Measurements from ENCODE around the gene SNTG2.

Gene SNTG2

DNA sequence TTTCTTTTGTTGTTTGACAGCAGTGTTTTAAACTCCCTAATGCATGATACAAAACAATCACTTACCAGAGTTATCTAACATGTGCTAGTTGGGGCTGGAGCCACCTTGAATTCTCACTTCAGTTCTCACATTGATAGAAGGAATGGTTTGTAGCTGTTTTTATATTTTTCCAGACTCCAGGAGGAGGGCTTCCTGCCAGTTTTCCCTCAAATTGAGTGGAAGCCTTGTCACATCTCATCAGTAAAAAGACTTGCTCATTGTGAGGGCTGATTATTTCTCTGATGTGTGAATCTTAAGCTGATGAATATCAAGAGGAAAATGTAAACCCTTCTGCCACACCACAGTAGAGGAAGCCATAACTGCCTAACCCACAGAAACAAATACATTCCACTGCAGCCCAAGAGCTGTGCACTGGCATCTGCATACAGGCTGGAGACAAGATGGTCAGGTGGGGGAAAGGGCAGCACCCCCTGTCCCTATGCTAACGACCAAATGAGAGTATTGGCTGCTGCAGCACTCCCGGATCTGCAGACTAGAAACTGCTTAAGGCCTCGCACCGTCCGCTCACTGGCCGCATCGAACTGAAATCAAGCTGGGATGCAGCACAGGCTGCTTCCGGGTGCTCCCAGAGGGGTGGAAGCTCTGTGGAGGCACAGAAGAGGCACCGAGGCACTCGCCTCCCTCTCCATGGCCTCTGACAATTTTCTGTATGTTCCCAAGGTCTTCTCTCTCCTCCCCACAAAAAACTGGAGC is 388.9 kb downstream of the SNTG2 start:
- Histone ChIP-seq H3K36me3 (ENCODE audit: control insufficient read depth, low read length) (no peaks in the 10 kb centered on the region), H4K20me1 (ENCODE audit: control insufficient read depth, insufficient read depth, low read depth, low read length) (no peaks in the 10 kb centered on the region), H3F3A (ENCODE audit: control insufficient read depth, insufficient read depth) (no peaks in the 10 kb centered on the region), H3K9me2 (replicated peaks; ENCODE audit: control insufficient read depth, low read length) (no peaks in the 10 kb centered on the region), H3K27me3 (ENCODE audit: control insufficient read depth, low read length) (no peaks in the 10 kb centered on the region), H3K9me3 (ENCODE audit: control insufficient read depth, insufficient read depth, low read length) (no peaks in the 10 kb centered on the region), H3K4me3 (ENCODE audit: low read length) (no peak overlapping the region), H3K4me1 (ENCODE audit: control insufficient read depth, low read length) (no peaks in the 10 kb centered on the region), H3K79me2 (ENCODE audit: control insufficient read depth, low read length) (no peaks in the 10 kb centered on the region), H3K4me2 (ENCODE audit: low read length) (no peak overlapping the region), H3K27ac (ENCODE audit: low read depth, low read length) (no peak overlapping the region)
- no peak for TF ChIP-seq CTCF (IDR thresholded peaks at IDR 0.05; ENCODE audit: low read depth, low read length, poor library complexity, severe bottlenecking)
- no peak for TF ChIP-seq EZH2phosphoT487 (IDR thresholded peaks at IDR 0.05; ENCODE audit: borderline replicate concordance, low read length)

GRCh38 chr2:1340141-1340512 is 389.5 kb downstream of the SNTG2 start:
- no peaks in the 10 kb centered on the region for H3F3A ChIP-seq (ENCODE audit: control insufficient read depth, insufficient read depth)
- H3K79me2 ChIP-seq (ENCODE audit: control insufficient read depth, low read length): no peaks in the 10 kb centered on the region
- TF ChIP-seq CTCF (IDR thresholded peaks at IDR 0.05; ENCODE audit: low read depth, low read length, poor library complexity, severe bottlenecking): no peak
- TF ChIP-seq EZH2phosphoT487 (IDR thresholded peaks at IDR 0.05; ENCODE audit: borderline replicate concordance, low read length): no peak
- no peaks in the 10 kb centered on the region for H3K9me3 ChIP-seq (ENCODE audit: control insufficient read depth, insufficient read depth, low read length)
- H3K27me3 ChIP-seq (ENCODE audit: control insufficient read depth, low read length): no peaks in the 10 kb centered on the region
- no peak overlapping the region for H3K4me2 ChIP-seq (ENCODE audit: low read length)
- no peaks in the 10 kb centered on the region for H3K36me3 ChIP-seq (ENCODE audit: control insufficient read depth, low read length)
- H3K4me1 ChIP-seq (ENCODE audit: control insufficient read depth, low read length): no peaks in the 10 kb centered on the region
- no peaks in the 10 kb centered on the region for H3K9me2 ChIP-seq (replicated peaks; ENCODE audit: control insufficient read depth, low read length)
- no peak overlapping the region for H3K4me3 ChIP-seq (ENCODE audit: low read length)
- H3K27ac ChIP-seq (ENCODE audit: low read depth, low read length): no peak overlapping the region
- no peaks in the 10 kb centered on the region for H4K20me1 ChIP-seq (ENCODE audit: control insufficient read depth, insufficient read depth, low read depth, low read length)

DNA sequence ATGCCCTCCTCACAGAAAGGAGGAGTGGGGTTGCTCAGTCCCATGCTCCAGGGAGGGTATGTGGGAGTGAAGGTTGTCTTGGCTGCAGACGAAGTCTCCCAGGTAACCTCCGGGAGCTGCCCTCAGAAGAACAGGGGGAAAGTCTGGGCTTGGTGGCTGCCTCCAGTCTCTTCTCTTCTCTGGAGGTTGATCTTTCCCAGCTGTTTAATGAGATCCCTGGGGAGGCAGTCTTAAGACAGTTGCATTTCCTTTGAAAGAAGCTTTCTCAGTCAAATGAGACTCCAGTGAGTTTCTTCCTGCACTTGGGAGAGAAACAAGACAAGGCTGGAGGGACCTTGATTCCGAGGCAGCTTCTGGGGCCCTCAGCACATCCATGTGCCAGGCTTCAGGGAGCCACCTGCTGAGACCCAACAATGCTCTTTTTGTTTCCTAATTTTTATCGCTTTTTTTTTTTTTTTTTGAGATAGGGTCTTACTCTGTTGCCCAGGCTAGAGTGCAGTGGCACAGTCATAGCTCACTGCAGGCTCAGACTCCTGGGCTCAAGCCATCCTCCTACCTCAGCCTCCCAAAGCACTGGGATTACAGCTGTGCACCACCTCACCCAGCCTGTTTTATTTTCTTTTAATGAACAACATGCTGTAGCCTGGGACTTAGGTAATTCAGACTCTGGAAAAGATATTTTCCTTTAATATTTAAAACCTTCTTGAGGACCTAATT is 390.9 kb downstream of the SNTG2 start:
- Histone ChIP-seq H4K20me1 (ENCODE audit: control insufficient read depth, insufficient read depth, low read depth, low read length) (no peaks in the 10 kb centered on the region), H3K4me1 (ENCODE audit: control insufficient read depth, low read length) (no peaks in the 10 kb centered on the region), H3K4me2 (ENCODE audit: low read length) (no peak overlapping the region), H3K27me3 (ENCODE audit: control insufficient read depth, low read length) (no peaks in the 10 kb centered on the region), H3K36me3 (ENCODE audit: control insufficient read depth, low read length) (no peaks in the 10 kb centered on the region), H3K9me3 (ENCODE audit: control insufficient read depth, insufficient read depth, low read length) (no peaks in the 10 kb centered on the region), H3K4me3 (ENCODE audit: low read length) (no peak overlapping the region), H3K27ac (ENCODE audit: low read depth, low read length) (no peak overlapping the region), H3F3A (ENCODE audit: control insufficient read depth, insufficient read depth) (no peaks in the 10 kb centered on the region), H3K79me2 (ENCODE audit: control insufficient read depth, low read length) (no peaks in the 10 kb centered on the region), H3K9me2 (replicated peaks; ENCODE audit: control insufficient read depth, low read length) (no peaks in the 10 kb centered on the region)
- TF ChIP-seq EZH2phosphoT487 (IDR thresholded peaks at IDR 0.05; ENCODE audit: borderline replicate concordance, low read length): no peak
- TF ChIP-seq CTCF (IDR thresholded peaks at IDR 0.05; ENCODE audit: low read depth, low read length, poor library complexity, severe bottlenecking): no peak

Measured in DOHH2 (cell line).